ENCODE data around the gene MED13L.

The MED13L gene

GRCh38 chr12:115943310-115943629 lies 334.2 kb downstream of the MED13L start:
- no peak for ATAC-seq
- TF ChIP-seq RARB (CRISPR knock-in tag; IDR thresholded peaks at IDR 0.05) (no peak), BACH2 (CRISPR knock-in tag; IDR thresholded peaks at IDR 0.05; ENCODE audit: borderline replicate concordance) (no peak), ZC3H10 (CRISPR knock-in tag; IDR thresholded peaks at IDR 0.05) (no peak), ZFP30 (CRISPR knock-in tag; IDR thresholded peaks at IDR 0.05) (no peak), ZNF8 (CRISPR knock-in tag; IDR thresholded peaks at IDR 0.05) (no peak), PPARA (CRISPR knock-in tag; IDR thresholded peaks at IDR 0.05; ENCODE audit: borderline replicate concordance) (no peak), GLIS3 (CRISPR knock-in tag; IDR thresholded peaks at IDR 0.05) (no peak), ARNTL (CRISPR knock-in tag; IDR thresholded peaks at IDR 0.05; ENCODE audit: borderline replicate concordance, low read depth) (no peak), OSR1 (CRISPR knock-in tag; IDR thresholded peaks at IDR 0.05) (no peak), TCF4 (CRISPR knock-in tag; IDR thresholded peaks at IDR 0.05; ENCODE audit: borderline replicate concordance) (no peak), TOX (CRISPR knock-in tag; IDR thresholded peaks at IDR 0.05; ENCODE audit: borderline replicate concordance) (no peak), ISL1 (CRISPR knock-in tag; IDR thresholded peaks at IDR 0.05) (no peak), ESRRG (CRISPR knock-in tag; IDR thresholded peaks at IDR 0.05) (no peak), ZNF70 (CRISPR knock-in tag; IDR thresholded peaks at IDR 0.05) (no peak), TSHZ2 (CRISPR knock-in tag; IDR thresholded peaks at IDR 0.05) (no peak), ZNF565 (CRISPR knock-in tag; conservative IDR thresholded peaks at IDR 0.05; ENCODE audit: low read depth) (no peak), ZFP3 (CRISPR knock-in tag; IDR thresholded peaks at IDR 0.05) (no peak)
- TF ChIP-seq, protein P1, sequence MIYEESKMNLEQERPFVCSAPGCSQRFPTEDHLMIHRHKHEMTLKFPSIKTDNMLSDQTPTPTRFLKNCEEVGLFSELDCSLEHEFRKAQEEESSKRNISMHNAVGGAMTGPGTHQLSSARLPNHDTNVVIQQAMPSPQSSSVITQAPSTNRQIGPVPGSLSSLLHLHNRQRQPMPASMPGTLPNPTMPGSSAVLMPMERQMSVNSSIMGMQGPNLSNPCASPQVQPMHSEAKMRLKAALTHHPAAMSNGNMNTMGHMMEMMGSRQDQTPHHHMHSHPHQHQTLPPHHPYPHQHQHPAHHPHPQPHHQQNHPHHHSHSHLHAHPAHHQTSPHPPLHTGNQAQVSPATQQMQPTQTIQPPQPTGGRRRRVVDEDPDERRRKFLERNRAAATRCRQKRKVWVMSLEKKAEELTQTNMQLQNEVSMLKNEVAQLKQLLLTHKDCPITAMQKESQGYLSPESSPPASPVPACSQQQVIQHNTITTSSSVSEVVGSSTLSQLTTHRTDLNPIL (CRISPR knock-in tag; IDR thresholded peaks at IDR 0.05; ENCODE audit: low read depth), result no peak
- TF ChIP-seq, protein P2, sequence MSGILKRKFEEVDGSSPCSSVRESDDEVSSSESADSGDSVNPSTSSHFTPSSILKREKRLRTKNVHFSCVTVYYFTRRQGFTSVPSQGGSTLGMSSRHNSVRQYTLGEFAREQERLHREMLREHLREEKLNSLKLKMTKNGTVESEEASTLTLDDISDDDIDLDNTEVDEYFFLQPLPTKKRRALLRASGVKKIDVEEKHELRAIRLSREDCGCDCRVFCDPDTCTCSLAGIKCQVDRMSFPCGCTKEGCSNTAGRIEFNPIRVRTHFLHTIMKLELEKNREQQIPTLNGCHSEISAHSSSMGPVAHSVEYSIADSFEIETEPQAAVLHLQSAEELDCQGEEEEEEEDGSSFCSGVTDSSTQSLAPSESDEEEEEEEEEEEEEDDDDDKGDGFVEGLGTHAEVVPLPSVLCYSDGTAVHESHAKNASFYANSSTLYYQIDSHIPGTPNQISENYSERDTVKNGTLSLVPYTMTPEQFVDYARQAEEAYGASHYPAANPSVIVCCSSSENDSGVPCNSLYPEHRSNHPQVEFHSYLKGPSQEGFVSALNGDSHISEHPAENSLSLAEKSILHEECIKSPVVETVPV (CRISPR knock-in tag; IDR thresholded peaks at IDR 0.05), result no peak
- TF ChIP-seq, protein P3, sequence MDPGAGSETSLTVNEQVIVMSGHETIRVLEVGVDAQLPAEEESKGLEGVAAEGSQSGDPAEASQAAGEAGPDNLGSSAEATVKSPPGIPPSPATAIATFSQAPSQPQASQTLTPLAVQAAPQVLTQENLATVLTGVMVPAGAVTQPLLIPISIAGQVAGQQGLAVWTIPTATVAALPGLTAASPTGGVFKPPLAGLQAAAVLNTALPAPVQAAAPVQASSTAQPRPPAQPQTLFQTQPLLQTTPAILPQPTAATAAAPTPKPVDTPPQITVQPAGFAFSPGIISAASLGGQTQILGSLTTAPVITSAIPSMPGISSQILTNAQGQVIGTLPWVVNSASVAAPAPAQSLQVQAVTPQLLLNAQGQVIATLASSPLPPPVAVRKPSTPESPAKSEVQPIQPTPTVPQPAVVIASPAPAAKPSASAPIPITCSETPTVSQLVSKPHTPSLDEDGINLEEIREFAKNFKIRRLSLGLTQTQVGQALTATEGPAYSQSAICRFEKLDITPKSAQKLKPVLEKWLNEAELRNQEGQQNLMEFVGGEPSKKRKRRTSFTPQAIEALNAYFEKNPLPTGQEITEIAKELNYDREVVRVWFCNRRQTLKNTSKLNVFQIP (CRISPR knock-in tag; IDR thresholded peaks at IDR 0.05; ENCODE audit: borderline replicate concordance, low read depth), result no peak

DNA sequence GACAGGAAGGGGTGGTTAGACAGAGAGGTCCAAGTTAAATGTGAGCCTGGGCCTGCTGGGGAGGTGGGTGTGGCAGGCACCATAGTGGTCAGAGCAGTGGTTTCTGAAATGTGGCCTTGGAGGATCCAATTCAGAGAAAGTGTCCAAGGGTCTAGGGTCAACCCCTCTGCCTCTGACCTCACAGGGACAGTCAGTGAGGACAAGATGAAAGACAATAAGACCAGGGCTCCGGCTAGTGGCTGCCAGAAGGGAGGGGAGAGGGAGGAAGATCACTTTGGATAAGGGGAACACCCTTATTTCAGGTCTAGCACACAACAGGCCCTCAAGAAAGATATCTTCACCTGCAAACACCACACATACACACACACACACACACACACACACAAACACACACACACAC lies 335.1 kb downstream of the MED13L start:
- TF ChIP-seq PPARA (CRISPR knock-in tag; IDR thresholded peaks at IDR 0.05; ENCODE audit: borderline replicate concordance) (no peak), GLIS3 (CRISPR knock-in tag; IDR thresholded peaks at IDR 0.05) (no peak), ZNF565 (CRISPR knock-in tag; conservative IDR thresholded peaks at IDR 0.05; ENCODE audit: low read depth) (no peak), TSHZ2 (CRISPR knock-in tag; IDR thresholded peaks at IDR 0.05) (no peak), ZNF8 (CRISPR knock-in tag; IDR thresholded peaks at IDR 0.05) (no peak), RARB (CRISPR knock-in tag; IDR thresholded peaks at IDR 0.05) (no peak), BACH2 (CRISPR knock-in tag; IDR thresholded peaks at IDR 0.05; ENCODE audit: borderline replicate concordance) (no peak), TCF4 (CRISPR knock-in tag; IDR thresholded peaks at IDR 0.05; ENCODE audit: borderline replicate concordance) (no peak), ISL1 (CRISPR knock-in tag; IDR thresholded peaks at IDR 0.05) (no peak), ZNF70 (CRISPR knock-in tag; IDR thresholded peaks at IDR 0.05) (no peak), PATZ1 (CRISPR knock-in tag; IDR thresholded peaks at IDR 0.05; ENCODE audit: borderline replicate concordance) (no peak)
- TF ChIP-seq, protein P3 (CRISPR knock-in tag; IDR thresholded peaks at IDR 0.05; ENCODE audit: borderline replicate concordance, low read depth), result no peak
- TF ChIP-seq, protein P1 (CRISPR knock-in tag; IDR thresholded peaks at IDR 0.05; ENCODE audit: low read depth), result no peak
- TF ChIP-seq, protein P2 (CRISPR knock-in tag; IDR thresholded peaks at IDR 0.05), result no peak

More for the DNA sequence above, 335.1 kb downstream of the MED13L start:
- ATAC-seq, result no peak
